Thyroid gland (tissue), 4 donors: Measurements from ENCODE around the gene CDKN2B.

ENCODE experiments used
- CTCF ChIP-seq, 6 experiments: fragments of 200-600 bp in 3 of 6; fragments of 450-650 bp in 3 of 6; sonication (generic) in 3 of 6; IDR thresholded peaks; one replicate each; pipeline ENCODE4 v1.5.1; 2016 to 2019; ENCODE audit warnings: antibody characterized with exemption in 6 of 6, mild to moderate bottlenecking in 2 of 6, inconsistent platforms in 1 of 6, moderate library complexity in 1 of 6
- POLR2A ChIP-seq, 2 donors: fragments of 450-650 bp; IDR thresholded peaks; one replicate each; pipeline ENCODE4 v1.6.1; 2017; ENCODE audit warnings: antibody characterized with exemption in 2 of 2, mild to moderate bottlenecking in 2 of 2, moderate library complexity in 1 of 2

GRCh38 chr9:21998026-21998425 lies 11.1 kb downstream of the CDKN2B start:
- TF ChIP-seq CTCF (IDR thresholded peaks at IDR 0.05) (no peak), POLR2A (IDR thresholded peaks at IDR 0.05) (no peak)
